ENCODE results near the gene FHIT.

DNA sequence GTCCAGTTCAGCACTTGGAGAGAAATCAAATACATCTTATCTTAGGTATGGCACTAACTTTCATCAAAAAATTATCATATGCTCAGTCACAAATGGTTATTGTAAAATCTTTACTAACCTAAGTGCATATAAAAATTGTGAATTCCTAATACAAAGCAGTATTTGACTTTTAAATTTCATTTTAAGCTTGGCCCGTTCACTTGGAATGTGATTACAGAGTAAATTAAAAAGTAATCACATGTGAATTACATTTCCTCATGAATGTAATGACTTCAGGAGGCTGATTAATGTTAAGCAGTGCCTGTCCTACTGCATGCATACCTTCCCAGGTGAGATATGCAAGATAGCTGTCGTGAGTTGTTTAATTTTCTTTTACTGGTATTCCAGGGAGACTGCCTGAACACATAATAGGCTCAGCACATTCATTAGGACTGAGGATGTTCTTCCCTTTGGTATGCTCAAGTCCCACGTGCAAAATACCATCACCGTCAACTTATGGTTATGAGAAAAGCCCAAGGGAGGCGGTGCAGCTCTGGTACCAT is 1053.0 kb downstream of the FHIT start:
- TF ChIP-seq GATA2 (IDR thresholded peaks at IDR 0.05; ENCODE audit: low read depth, low read length) (no peak), GATA3 (IDR thresholded peaks at IDR 0.05; ENCODE audit: low read depth, low read length) (no peak)

All from SH-SY5Y (cell line).